GM19351 (cell line): Measurements from ENCODE around the gene KDM2A.

Experiments used
- ATAC-seq: cut with Tn5 transposase; IDR thresholded peaks from one replicate; pipeline ENCODE4 v1.9.1; 2021; ENCODE audit warnings: mild to moderate bottlenecking, moderate library complexity; ENCODE audit not compliant: unreplicated experiment

KDM2A gene

GRCh38 chr11:67282876-67283371 lies 163.9 kb downstream of the KDM2A start:
- no peak for ATAC-seq

GRCh38 chr11:67283481-67283963 lies 164.5 kb downstream of the KDM2A start:
- no peak for ATAC-seq

- ATAC-seq: no peak
These were observed 165.9 kb downstream of the KDM2A start for GRCh38 chr11:67284811-67285540.

- no peak for ATAC-seq
These were observed 166.8 kb downstream of the KDM2A start for GRCh38 chr11:67285541-67286498.

- no peak for ATAC-seq
These were observed 167.7 kb downstream of the KDM2A start for GRCh38 chr11:67286621-67287333.

GRCh38 chr11:67287355-67288197 lies 168.5 kb downstream of the KDM2A start:
- ATAC-seq: no peak

GRCh38 chr11:67288198-67288451 lies 169.1 kb downstream of the KDM2A start:
- ATAC-seq: no peak

GRCh38 chr11:67288452-67289225 lies 169.6 kb downstream of the KDM2A start:
- ATAC-seq: peak; percentile 57

GRCh38 chr11:67289226-67289650 lies 170.2 kb downstream of the KDM2A start, which contains the start of gene ANKRD13D:
ANKRD13D (plus strand) TSS chr11:67289303; CDS start chr11:67289461, 158 bp downstream.
- no peak for ATAC-seq

- ATAC-seq: no peak
These were observed 170.8 kb downstream of the KDM2A start for GRCh38 chr11:67289651-67290479.

GRCh38 chr11:67290801-67291200 lies 171.7 kb downstream of the KDM2A start:
- ATAC-seq: no peak

- no peak for ATAC-seq
These were observed 172.7 kb downstream of the KDM2A start for GRCh38 chr11:67291481-67292381.

GRCh38 chr11:67292671-67293070 lies 173.6 kb downstream of the KDM2A start:
- ATAC-seq: no peak

- ATAC-seq: no peak
These were observed 174.0 kb downstream of the KDM2A start for GRCh38 chr11:67293090-67293489.

GRCh38 chr11:67295846-67296245 lies 176.8 kb downstream of the KDM2A start:
- no peak for ATAC-seq

- ATAC-seq: no peak
These were observed 179.7 kb downstream of the KDM2A start for GRCh38 chr11:67298786-67299185.

GRCh38 chr11:67299471-67300191 lies 180.6 kb downstream of the KDM2A start:
- no peak for ATAC-seq
